Neural cell (in vitro differentiated cells): ENCODE data around the gene PSME3IP1. TPM values are rescaled to one million over a fixed set of nuclear protein-coding genes. Genes with fewer than 3 reads are reported as not detected.

Experiments used
- H2AFZ ChIP-seq: fragments of 200-600, 300-800 bp; sonication (generic), shearing (Covaris generic); 2 replicates; pipeline ENCODE4 v1.6.0; 2014; ENCODE audit warnings: low read depth, mild to moderate bottlenecking, antibody characterized with exemption, low read length, moderate library complexity
- H3F3A ChIP-seq: fragments of 200-600 bp; shearing (Covaris generic); 2 replicates; pipeline ENCODE4 v1.6.1; 2016; ENCODE audit warnings: mild to moderate bottlenecking, moderate library complexity, mixed read lengths, antibody characterized with exemption, low read length; ENCODE audit not compliant: insufficient read depth, poor library complexity, severe bottlenecking
- H3K27ac ChIP-seq: fragments of 200-600, 300-800 bp; sonication (generic), shearing (Covaris generic); 2 replicates; pipeline ENCODE4 v1.5.1; 2014; ENCODE audit warnings: mild to moderate bottlenecking, low read length, moderate library complexity
- H3K27me3 ChIP-seq: fragments of 300-800, 200-600 bp; sonication (generic), shearing (Covaris generic); 2 replicates; pipeline ENCODE4 v1.6.0; 2014; ENCODE audit warnings: mild to moderate bottlenecking, low read depth, low read length, moderate library complexity; ENCODE audit not compliant: insufficient read depth
- H3K36me3 ChIP-seq: fragments of 300-800, 200-600 bp; sonication (generic), shearing (Covaris generic); 2 replicates; pipeline ENCODE4 v1.5.1; 2014; ENCODE audit warnings: mild to moderate bottlenecking, antibody characterized with exemption, low read length, moderate library complexity; ENCODE audit not compliant: insufficient read depth
- H3K4me2 ChIP-seq: fragments of 300-800, 200-600 bp; sonication (generic), shearing (Covaris generic); 2 replicates; pipeline ENCODE4 v1.6.0; 2014; ENCODE audit warnings: mild to moderate bottlenecking, low read length
- H3K4me3 ChIP-seq: fragments of 300-800, 200-600 bp; sonication (generic), shearing (Covaris generic); 2 replicates; pipeline ENCODE4 v1.5.1; 2014; ENCODE audit warnings: mild to moderate bottlenecking, low read length, moderate library complexity
- H3K79me2 ChIP-seq: fragments of 200-600 bp; shearing (Covaris generic); replicated peaks from 2 replicates; pipeline ENCODE4 v1.6.0; 2014; ENCODE audit warnings: mild to moderate bottlenecking, low read length, moderate library complexity; ENCODE audit not compliant: insufficient read depth
- H3K9ac ChIP-seq: fragments of 300-800, 200-600 bp; sonication (generic), shearing (Covaris generic); 2 replicates; pipeline ENCODE4 v1.6.1; 2016; ENCODE audit warnings: mild to moderate bottlenecking, low read length, mixed read lengths
- H3K9me2 ChIP-seq: fragments of 200-600 bp; shearing (Covaris generic); 2 replicates; pipeline ENCODE4 v1.6.1; 2016; ENCODE audit warnings: mild to moderate bottlenecking, low read length, mixed read lengths; ENCODE audit not compliant: insufficient read depth
- H3K9me3 ChIP-seq: fragments of 200-600, 300-800 bp; sonication (generic), shearing (Covaris generic); 2 replicates; pipeline ENCODE4 v1.6.1; 2016; ENCODE audit warnings: mild to moderate bottlenecking, mixed run types, low read length, moderate library complexity, mixed read lengths
- H4K20me1 ChIP-seq: fragments of 200-600 bp; shearing (Covaris generic); 2 replicates; pipeline ENCODE4 v1.6.1; 2016; ENCODE audit warnings: mild to moderate bottlenecking, mixed run types; ENCODE audit not compliant: insufficient read depth
- EP300 ChIP-seq: fragments of 450-650 bp; conservative IDR thresholded peaks from 2 replicates; pipeline ENCODE4 v1.6.1; 2014; ENCODE audit warnings: antibody characterized with exemption, mild to moderate bottlenecking, moderate library complexity; ENCODE audit not compliant: poor library complexity, severe bottlenecking
- EZH2 ChIP-seq: fragments of 200-600, 300-800 bp; shearing (Covaris generic), sonication (generic); IDR thresholded peaks from 2 replicates; pipeline ENCODE4 v1.6.1; 2014; ENCODE audit warnings: antibody characterized with exemption, low read length, borderline replicate concordance, mild to moderate bottlenecking; ENCODE audit not compliant: insufficient read depth, poor library complexity, severe bottlenecking
- MXI1 ChIP-seq: fragments of 450-650 bp; conservative IDR thresholded peaks from 2 replicates; pipeline ENCODE4 v1.6.1; 2014; ENCODE audit warnings: antibody characterized with exemption, mild to moderate bottlenecking; ENCODE audit not compliant: poor library complexity, severe bottlenecking
- POLR2AphosphoS5 ChIP-seq: IDR thresholded peaks from 2 replicates; pipeline ENCODE4 v1.6.1; 2012
- RAD21 ChIP-seq: fragments of 450-650 bp; conservative IDR thresholded peaks from 2 replicates; pipeline ENCODE4 v1.6.1; 2014; ENCODE audit warnings: antibody characterized with exemption, mild to moderate bottlenecking, moderate library complexity
- REST ChIP-seq: IDR thresholded peaks from 2 replicates; pipeline ENCODE4 v1.6.1; 2012; ENCODE audit warnings: borderline replicate concordance
- SMC3 ChIP-seq: fragments of 450-650 bp; conservative IDR thresholded peaks from 2 replicates; pipeline ENCODE4 v1.6.1; 2014; ENCODE audit warnings: antibody characterized with exemption, mild to moderate bottlenecking, moderate library complexity; ENCODE audit not compliant: poor library complexity
- TAF1 ChIP-seq: IDR thresholded peaks from 2 replicates; pipeline ENCODE4 v1.6.1; 2012; ENCODE audit warnings: low read depth
- polyA plus RNA-seq: library from polyadenylated mRNA; depleted of rRNA; stranded (reverse); fragments of >200 nt; gene quantifications from 2 replicates; pipeline ENCODE4 v1.2.3, GENCODE V29; 2014
- TF ChIP-seq, protein P1 (sequence below): fragments of 450-650 bp; IDR thresholded peaks from 2 replicates; pipeline ENCODE4 v1.5.1; 2014; ENCODE audit warnings: antibody characterized with exemption, mild to moderate bottlenecking, moderate library complexity; ENCODE audit not compliant: poor library complexity, severe bottlenecking

Gene PSME3IP1
- polyA plus RNA-seq, 1 donor from 2014 or later: 167 TPM

GRCh38 chr16:57231821-57232350 lies 46.0 kb upstream of the PSME3IP1 start:
- Histone ChIP-seq H3K36me3 (peaks cover 22% of the 10 kb centered on the region), H4K20me1 (no peaks in the 10 kb centered on the region)

GRCh38 chr16:57229079-57229478 lies 43.2 kb upstream of the PSME3IP1 start:
- Histone ChIP-seq H3K4me2 (no peak overlapping the region), H3K27me3 (no peaks in the 10 kb centered on the region), H3K4me3 (no peak overlapping the region), H2AFZ (no peak overlapping the region), H3K27ac (no peak overlapping the region), H3K36me3 (peaks cover 5% of the 10 kb centered on the region), H3F3A (no peaks in the 10 kb centered on the region), H4K20me1 (no peaks in the 10 kb centered on the region), H3K9me2 (no peaks in the 10 kb centered on the region), H3K9me3 (no peaks in the 10 kb centered on the region), H3K9ac (no peak overlapping the region), H3K79me2 (no peaks in the 10 kb centered on the region)
- no peak for TF ChIP-seq POLR2AphosphoS5
- TF ChIP-seq MXI1: no peak
- TF ChIP-seq REST: no peak
- no peak for TF ChIP-seq RAD21
- no peak for TF ChIP-seq EZH2
- TF ChIP-seq EP300: no peak
- no peak for TF ChIP-seq TAF1
- TF ChIP-seq SMC3: no peak

More at GRCh38 chr16:57231821-57232350, 46.0 kb upstream of the PSME3IP1 start:
- H3K9ac ChIP-seq: no peak overlapping the region
- no peaks in the 10 kb centered on the region for H3K9me3 ChIP-seq
- H3F3A ChIP-seq: no peaks in the 10 kb centered on the region
- H2AFZ ChIP-seq: no peak overlapping the region
- no peak overlapping the region for H3K4me2 ChIP-seq
- no peak overlapping the region for H3K27ac ChIP-seq
- TF ChIP-seq TAF1 (no peak), SMC3 (no peak), RAD21 (no peak), REST (no peak), EZH2 (no peak), MXI1 (no peak), POLR2AphosphoS5 (no peak), EP300 (no peak)
- TF ChIP-seq, protein P1, sequence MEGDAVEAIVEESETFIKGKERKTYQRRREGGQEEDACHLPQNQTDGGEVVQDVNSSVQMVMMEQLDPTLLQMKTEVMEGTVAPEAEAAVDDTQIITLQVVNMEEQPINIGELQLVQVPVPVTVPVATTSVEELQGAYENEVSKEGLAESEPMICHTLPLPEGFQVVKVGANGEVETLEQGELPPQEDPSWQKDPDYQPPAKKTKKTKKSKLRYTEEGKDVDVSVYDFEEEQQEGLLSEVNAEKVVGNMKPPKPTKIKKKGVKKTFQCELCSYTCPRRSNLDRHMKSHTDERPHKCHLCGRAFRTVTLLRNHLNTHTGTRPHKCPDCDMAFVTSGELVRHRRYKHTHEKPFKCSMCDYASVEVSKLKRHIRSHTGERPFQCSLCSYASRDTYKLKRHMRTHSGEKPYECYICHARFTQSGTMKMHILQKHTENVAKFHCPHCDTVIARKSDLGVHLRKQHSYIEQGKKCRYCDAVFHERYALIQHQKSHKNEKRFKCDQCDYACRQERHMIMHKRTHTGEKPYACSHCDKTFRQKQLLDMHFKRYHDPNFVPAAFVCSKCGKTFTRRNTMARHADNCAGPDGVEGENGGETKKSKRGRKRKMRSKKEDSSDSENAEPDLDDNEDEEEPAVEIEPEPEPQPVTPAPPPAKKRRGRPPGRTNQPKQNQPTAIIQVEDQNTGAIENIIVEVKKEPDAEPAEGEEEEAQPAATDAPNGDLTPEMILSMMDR: no peak
- H3K27me3 ChIP-seq: no peaks in the 10 kb centered on the region
- no peak overlapping the region for H3K4me3 ChIP-seq
- H3K9me2 ChIP-seq: no peaks in the 10 kb centered on the region
- H3K79me2 ChIP-seq: no peaks in the 10 kb centered on the region
